Stimulated activated CD8-positive, alpha-beta memory T cell treated with anti-CD3 and anti-CD28 coated beads, Interleukin-4, amount 100 ng/mL, for 24 hours (primary cell): Measurements from ENCODE around the gene ZNF672.
"Not testable (repeated sequence)": the region's sequence is repeated elsewhere in the genome, so short reads cannot be mapped to it uniquely, and the experiment has no call there.

ENCODE experiments used
- DNase-seq: peaks from one replicate; pipeline ENCODE4 v3.0.0-alpha.2; 2020; ENCODE audit warnings: low read depth

The ZNF672 gene

DNA sequence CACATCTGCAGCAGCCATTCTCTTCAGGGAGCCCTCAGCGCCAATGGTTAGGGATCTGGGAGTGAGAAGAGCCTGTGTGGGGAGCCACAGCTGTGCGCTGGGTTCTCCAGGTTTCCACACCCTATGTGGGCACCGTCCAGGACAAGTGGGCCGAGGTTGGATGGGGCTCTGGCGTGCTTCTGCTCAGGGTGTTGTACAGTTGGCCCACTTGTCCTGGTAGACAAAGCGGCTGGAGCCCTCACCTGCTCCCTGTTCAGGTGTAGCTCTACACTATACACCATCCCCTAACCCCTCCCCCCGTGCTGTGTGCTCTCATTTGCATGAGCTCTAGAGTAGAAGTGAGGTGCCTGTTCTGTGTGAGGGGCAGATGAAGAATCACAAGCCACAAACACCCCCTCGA is 24.5 kb upstream of the ZNF672 start:
- no peak for DNase-seq

GRCh38 chr1:248814351-248814750 is 23.7 kb upstream of the ZNF672 start:
- DNase-seq = no peak

DNA sequence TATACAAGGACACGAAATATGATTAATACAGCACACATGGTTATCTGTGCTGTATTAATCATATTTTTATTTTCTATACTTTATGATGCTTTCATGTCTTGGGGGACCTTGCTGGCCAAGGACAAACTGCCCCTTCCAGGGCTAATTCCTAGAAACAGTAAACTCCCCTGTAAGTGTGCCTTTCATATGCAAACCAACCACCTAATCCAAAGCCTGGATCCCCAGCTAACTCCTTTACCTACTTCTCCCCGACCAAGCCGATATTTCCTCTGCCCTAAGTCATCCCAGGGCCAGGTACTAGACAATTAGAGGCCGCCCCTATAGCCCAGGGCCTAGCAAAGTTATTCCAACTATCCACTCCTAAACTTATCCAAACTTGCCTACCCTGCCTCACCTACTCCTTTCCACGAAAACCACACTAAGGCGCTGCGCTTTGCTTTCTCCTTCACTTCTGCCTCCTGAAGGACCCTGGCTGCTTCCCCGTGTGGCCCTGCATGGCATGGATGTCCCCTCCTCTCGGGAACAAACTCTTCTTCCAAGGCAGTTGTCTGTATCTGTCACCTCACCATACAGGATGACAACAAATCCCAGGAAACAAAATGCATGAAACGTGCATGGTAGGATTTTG is 22.5 kb upstream of the ZNF672 start:
- no peak for DNase-seq

- DNase-seq = no peak
These were observed 21.8 kb upstream of the ZNF672 start for GRCh38 chr1:248816042-248816851.

DNA sequence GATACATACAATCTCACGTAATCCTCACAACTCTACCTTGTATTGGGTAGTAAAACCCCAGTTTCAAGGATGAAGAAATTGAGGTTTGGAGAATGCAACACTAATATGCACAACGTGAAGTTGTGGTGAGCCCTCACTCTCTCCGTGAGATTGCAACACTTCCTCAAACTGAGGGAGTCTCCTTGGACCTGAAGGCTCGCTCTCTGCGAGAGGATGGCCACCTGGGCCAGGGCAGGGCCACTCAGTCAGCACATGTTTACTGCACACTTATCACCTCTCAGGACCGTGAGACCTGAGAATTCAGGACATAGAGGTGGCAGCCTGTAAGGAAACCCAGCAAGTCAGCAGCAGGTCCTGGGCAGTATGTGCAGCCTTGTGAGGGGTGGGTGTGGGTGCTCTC is 21.0 kb upstream of the ZNF672 start:
- DNase-seq = no peak

- no peak for DNase-seq
These were observed 19.3 kb upstream of the ZNF672 start for GRCh38 chr1:248818505-248819374.

DNA sequence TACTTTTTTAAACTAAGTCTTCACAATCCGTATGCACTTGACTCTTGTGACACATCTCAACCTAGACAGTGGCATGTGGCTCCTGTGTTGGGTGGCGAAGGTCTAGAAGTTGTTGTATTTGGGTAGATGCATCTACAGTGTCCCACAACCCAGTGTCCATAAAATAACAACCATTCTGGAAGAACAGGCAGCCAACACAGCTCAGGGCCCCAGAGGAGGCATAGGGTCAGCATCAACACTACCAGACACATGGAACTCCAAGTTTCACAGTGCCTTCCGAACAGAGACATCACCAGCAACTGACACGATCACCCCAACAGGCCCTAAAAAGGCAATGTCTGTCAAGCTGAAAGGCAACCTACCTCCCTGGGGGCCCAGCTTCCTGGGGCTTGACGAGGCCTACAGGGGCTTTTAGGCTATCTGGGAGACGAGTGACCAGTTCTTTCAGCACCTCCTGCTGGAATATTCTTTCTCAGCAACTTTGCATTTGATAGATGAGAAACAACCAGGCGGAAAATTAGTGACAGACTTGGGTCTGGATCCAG is 17.9 kb upstream of the ZNF672 start:
- DNase-seq = no peak

DNA sequence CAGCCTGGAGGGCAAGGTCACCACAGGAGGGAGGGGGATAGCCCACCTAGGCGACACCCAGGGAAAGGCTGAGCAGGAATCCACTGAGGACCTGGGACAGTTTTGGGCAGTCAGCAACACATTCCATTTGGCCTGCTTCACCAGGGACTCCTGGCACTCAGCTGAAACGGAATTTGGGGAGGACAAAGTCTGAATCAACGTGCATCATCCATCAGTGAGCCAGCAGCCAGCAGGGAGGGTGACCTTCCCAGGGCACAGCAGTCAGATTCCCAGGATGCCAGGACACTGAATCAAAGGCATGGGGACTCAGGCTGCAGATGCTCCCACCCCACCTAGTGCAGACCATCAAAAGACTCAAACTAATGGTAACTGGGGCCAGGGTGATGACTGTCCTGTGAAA is 16.9 kb upstream of the ZNF672 start:
- no peak for DNase-seq

DNA sequence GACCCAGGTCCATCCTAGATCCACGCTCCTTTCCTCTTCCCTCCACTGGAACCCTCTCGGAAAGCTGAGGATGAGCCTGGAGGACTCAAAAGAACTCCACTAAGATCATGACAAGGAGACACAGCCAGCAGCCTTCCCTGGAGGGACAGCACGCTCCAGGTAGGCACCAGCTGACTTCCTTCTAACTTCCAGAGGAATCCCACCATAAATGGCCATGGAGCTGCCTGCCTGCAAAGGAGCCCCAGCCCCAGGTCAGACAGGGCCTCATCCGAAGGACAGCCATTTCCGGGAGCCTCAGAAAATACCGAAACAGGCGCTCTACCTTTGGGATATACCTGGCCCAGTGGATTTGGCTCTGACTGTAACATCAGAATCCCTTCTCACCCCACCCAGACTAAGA is 16.4 kb upstream of the ZNF672 start:
- DNase-seq = no peak

GRCh38 chr1:248822148-248823032 is 15.6 kb upstream of the ZNF672 start:
- no peak for DNase-seq

DNA sequence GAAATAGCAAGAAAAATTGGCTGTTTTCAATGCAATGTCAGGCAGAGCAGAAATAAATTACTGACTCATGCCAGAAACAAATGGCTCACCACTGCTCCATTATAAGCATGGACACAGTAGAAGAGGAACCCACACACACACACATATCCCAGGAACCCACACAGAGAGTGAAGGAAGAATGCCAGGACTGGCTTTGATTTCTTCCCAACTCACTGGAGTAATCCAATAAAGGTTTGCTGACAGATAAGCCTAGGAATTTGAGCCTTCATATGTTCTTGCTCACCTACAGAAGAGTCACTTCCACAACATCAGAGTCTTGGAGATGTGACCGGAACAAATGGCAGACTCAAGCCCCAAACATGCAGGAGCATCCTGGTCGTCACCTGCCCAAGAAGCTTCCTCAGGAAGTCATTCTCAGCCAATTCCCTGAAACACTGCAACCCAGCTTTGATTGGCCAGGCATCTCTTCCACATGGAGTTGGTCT is 14.5 kb upstream of the ZNF672 start:
- no peak for DNase-seq

DNA sequence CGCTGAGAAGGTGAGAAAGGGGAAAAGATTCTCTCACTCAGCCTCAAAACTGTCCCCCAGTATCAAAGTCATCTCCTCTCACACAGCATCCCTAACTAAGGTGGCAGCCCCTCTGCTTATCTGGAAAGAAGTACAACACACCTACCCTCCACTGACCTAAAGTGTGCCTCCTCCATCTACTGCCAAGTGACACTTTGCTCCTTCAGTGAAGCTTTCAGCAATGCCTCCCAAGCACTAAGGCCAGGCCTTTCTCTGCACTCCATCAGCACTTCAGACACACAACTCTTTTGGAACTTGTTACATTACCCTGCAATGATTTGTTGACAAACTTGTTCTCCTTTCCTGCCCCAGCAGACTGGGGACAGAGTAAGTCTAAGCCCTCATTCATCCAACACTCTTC is 13.7 kb upstream of the ZNF672 start:
- no peak for DNase-seq

GRCh38 chr1:248824701-248825100 is 13.3 kb upstream of the ZNF672 start:
- no peak for DNase-seq

DNA sequence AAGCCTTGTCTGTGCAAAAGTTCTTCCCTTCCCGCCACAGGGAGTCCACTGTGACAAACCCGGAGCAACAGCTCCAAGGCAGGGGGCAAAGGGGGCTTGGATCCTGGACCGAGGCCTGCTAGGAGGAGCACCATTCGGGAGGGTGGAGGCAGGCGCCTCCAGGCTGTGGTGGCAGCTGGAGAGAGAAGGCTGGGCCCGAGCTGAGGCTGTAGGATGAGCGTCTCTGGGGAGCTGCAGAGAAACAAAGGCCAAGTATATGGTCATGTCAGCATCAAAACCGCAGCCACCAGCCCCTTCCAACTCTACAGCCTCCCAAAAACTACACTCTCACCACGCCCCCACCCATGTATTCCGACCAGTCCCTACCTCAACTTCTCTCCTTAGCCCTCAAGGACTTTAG is 12.9 kb upstream of the ZNF672 start:
- DNase-seq = no peak

DNA sequence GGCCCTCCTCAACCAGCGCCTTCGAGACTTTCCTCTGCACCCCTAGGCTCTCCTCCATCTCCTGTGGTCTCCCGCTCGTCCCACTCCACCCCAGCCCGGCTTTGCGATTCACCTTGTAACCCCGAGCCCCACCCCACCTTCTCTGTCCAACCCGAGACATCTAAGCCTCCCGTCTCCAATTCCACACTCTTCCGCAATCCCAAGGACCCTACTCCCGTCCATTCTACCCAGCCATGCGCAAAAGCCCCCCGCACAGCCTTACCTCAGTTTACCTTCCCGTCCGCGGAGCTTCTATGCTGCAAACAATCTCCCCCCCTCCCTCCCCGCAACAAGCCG is 12.5 kb upstream of the ZNF672 start:
- DNase-seq = no peak

GRCh38 chr1:248825909-248826760 is 11.9 kb upstream of the ZNF672 start, which contains the start of gene SH3BP5L:
Gene SH3BP5L, minus strand, starts transcription at chr1:248825915. Its CDS starts 980 bp downstream, at chr1:248824935.
- peak; percentile 84 for DNase-seq

DNA sequence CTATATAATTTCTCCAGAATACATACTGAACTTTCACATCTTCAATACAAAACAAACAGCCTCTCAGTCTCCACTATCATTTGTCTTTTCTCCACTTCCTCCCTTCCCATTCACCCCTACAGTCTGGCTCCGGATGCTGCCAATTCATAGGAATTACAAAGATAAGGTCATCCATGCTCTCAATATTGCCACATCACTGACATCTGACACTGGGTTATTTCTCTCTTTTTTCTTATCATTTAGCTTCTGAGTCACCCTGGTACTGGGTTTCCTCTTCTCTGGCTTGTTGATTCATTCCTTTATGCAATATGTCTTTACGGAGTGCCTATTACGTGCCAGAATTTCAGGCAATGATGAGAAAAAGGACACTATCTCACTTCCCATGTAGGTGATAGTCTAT is 9.2 kb upstream of the ZNF672 start:
- no peak for DNase-seq

DNA sequence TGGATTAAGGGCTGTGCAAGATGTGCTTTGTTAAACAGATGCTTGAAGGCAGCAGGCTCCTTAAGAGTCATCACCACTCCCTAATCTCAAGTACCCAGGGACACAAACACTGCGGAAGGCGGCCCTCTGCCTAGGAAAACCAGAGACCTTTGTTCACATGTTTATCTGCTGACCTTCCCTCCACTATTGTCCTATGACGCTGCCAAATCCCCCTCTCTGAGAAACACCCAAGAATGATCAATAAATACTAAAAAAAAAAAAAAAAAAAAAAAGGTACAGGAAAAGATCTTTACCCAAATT is 7.4 kb upstream of the ZNF672 start:
- DNase-seq = not testable (repeated sequence)

- DNase-seq = no peak
These were observed 6.2 kb upstream of the ZNF672 start for GRCh38 chr1:248831842-248832241.

DNA sequence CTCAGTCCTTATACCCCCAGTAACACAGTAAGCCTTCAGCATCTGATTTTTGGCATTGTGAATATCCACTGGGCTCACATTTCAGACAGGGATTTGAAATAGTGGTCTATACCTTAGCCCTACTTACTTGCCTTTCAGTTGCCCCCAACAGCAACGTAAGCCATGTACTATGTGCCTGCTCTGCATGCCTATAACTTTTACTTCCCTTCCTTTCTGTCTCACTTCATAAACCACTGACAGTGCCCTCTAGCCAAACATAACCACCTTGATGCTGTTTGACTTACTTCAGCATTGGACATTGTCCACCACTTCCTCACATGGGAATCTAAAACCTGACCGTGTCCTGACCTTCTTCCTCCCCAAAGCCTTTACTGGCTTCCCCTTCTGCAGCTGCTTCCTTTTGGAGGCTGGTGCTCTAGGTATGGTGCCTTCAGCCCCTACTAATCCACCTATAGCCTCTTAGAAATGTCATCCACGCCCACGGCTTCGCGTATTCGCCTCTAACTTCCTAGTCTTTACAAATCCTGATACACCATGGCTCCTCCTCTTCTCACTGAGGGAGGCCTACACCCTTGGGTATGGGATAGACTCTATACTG is 3.6 kb upstream of the ZNF672 start:
- DNase-seq = no peak
